ENCODE data around the gene TMC5. TPM values are rescaled to one million over a fixed set of nuclear protein-coding genes. Genes with fewer than 3 reads are reported as not detected.

TMC5 gene
- total RNA-seq, 1 experiment from 2014 or later, result 1.2 TPM

DNA sequence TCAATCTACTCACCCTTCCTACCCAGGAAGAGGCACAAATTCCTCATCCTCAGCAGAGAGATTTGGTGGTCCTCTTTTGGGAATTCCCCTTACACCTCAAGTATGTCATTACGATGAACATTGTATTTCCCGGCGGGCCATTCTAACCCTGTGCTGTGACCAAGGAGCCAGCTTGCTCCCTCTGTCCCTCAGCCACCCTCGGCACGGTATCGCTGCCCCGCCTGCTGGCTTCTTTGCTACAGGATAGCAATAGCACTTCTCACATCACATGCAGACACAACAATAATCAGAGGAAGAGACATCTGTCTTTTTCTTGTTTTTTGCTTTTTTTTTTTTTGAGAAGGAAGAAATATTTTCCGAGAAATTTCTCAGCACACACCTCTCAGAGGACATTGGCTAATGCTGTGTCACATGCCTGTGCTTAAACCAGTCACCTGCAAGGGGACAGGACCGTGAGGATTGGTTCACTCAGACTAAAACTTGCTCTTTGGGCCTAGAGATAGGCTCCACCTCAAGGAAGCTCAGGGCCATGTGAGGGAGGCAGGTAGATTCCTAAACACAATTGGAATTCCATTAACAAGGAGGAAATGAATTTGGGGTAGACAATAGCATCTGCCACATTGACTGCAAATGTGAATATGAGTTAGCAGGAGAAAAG, 41.2 kb downstream of the TMC5 start:
- no peak overlapping the region for H3K27ac ChIP-seq (ENCODE audit: insufficient read length, low read depth, low read length)
- no peak overlapping the region for H3K56ac ChIP-seq (ENCODE audit: insufficient read length, low read depth, low read length)
- no peak overlapping the region for H3K9ac ChIP-seq (ENCODE audit: extremely low read depth, insufficient read length, low read length)
- Mint-ChIP-seq H3K27me3 (ENCODE audit: low read depth) (no peaks in the 10 kb centered on the region), H3K9me3 (no peaks in the 10 kb centered on the region; a peak in 1 of 5 replicates), H3K4me3 (no peak overlapping the region; a peak in 1 of 5 replicates), H3K4me1 (no peaks in the 10 kb centered on the region), H3K36me3 (ENCODE audit: insufficient read depth in 1 of 3, low read depth in 3 of 3) (peaks cover 0 to 2% (median 0%) of the 10 kb centered on the region in 3 experiments; a peak in 1 of 7 replicates), H3K27ac (peak overlapping the region in 2 of 3 experiments; percentile 21 to 55; a peak in 2 of 7 replicates)
- no peak overlapping the region for H3K18ac ChIP-seq (ENCODE audit: insufficient read length, low read depth, low read length)
- no peak for DNase-seq
- H3K23ac ChIP-seq (ENCODE audit: insufficient read length, low read depth, low read length), result no peak overlapping the region
- no CpG with 5 or more reads among the region's 9 CpGs for WGBS (ENCODE audit: extremely low coverage, insufficient read length, low lambda C conversion rate)
- H3K9me3 ChIP-seq (ENCODE audit: control insufficient read depth, low read depth, low read length), result no peaks in the 10 kb centered on the region
- TF ChIP-seq, protein P1, sequence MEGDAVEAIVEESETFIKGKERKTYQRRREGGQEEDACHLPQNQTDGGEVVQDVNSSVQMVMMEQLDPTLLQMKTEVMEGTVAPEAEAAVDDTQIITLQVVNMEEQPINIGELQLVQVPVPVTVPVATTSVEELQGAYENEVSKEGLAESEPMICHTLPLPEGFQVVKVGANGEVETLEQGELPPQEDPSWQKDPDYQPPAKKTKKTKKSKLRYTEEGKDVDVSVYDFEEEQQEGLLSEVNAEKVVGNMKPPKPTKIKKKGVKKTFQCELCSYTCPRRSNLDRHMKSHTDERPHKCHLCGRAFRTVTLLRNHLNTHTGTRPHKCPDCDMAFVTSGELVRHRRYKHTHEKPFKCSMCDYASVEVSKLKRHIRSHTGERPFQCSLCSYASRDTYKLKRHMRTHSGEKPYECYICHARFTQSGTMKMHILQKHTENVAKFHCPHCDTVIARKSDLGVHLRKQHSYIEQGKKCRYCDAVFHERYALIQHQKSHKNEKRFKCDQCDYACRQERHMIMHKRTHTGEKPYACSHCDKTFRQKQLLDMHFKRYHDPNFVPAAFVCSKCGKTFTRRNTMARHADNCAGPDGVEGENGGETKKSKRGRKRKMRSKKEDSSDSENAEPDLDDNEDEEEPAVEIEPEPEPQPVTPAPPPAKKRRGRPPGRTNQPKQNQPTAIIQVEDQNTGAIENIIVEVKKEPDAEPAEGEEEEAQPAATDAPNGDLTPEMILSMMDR (conservative IDR thresholded peaks at IDR 0.05), result no peak
- H4K8ac ChIP-seq (replicated peaks; ENCODE audit: insufficient read length, low read depth, low read length), result no peak overlapping the region
- no peak overlapping the region for H2AFZ ChIP-seq (ENCODE audit: low read length)
- H3K4me1 ChIP-seq (ENCODE audit: insufficient read depth, low read length), result no peaks in the 10 kb centered on the region
- peak overlapping the region; percentile 6 for H2BK20ac ChIP-seq (ENCODE audit: low read depth, low read length, poor library complexity, severe bottlenecking)
- H3K14ac ChIP-seq (ENCODE audit: insufficient read depth, low read length), result no peak overlapping the region
- no peak overlapping the region for H4K5ac ChIP-seq (ENCODE audit: insufficient read length, low read depth, low read length)
- H4K91ac ChIP-seq (ENCODE audit: insufficient read length, low read depth, low read length), result no peak overlapping the region
- no peak overlapping the region for H2BK15ac ChIP-seq (ENCODE audit: low read depth, low read length)
- H2BK12ac ChIP-seq (ENCODE audit: insufficient read length, low read depth, low read length), result no peak overlapping the region
- H4K20me1 ChIP-seq (ENCODE audit: control insufficient read depth, insufficient read depth, insufficient read length), result no peaks in the 10 kb centered on the region
- H2BK120ac ChIP-seq (ENCODE audit: low read depth, low read length, poor library complexity, severe bottlenecking), result no peak overlapping the region
- H3K79me1 ChIP-seq (ENCODE audit: insufficient read depth, low read depth, low read length, poor library complexity, severe bottlenecking), result no peaks in the 10 kb centered on the region
- no peak overlapping the region for H2AK5ac ChIP-seq (ENCODE audit: insufficient read length, low read length)
- H3K4ac ChIP-seq (ENCODE audit: low read depth, low read length), result no peak overlapping the region
- H2BK5ac ChIP-seq (ENCODE audit: insufficient read length, low read length), result no peak overlapping the region
- H3K4me2 ChIP-seq (ENCODE audit: insufficient read depth, insufficient read length, low read length), result no peak overlapping the region
- H3K23me2 ChIP-seq (ENCODE audit: insufficient read length, low read depth, low read length, poor library complexity, severe bottlenecking), result no peaks in the 10 kb centered on the region
- no peak overlapping the region for H3T11ph ChIP-seq (ENCODE audit: low read length)
- no peaks in the 10 kb centered on the region for H3K27me3 ChIP-seq (ENCODE audit: insufficient read depth, low read length)
- H3K79me2 ChIP-seq (ENCODE audit: insufficient read depth, low read length), result no peaks in the 10 kb centered on the region
